GM12878 (cell line): Measurements from ENCODE around the gene EBF3.

Experiments
- EP300 ChIP-seq, 2 experiments: fragments of 150-350 bp in 1 of 2; IDR thresholded peaks; 2 replicates each; pipeline ENCODE4 v1.6.1; 2011 to 2012; ENCODE audit warnings: low read depth in 2 of 2, low read length in 2 of 2, borderline replicate concordance in 1 of 2, improper control_type of control experiment in 1 of 2, inconsistent platforms in 1 of 2; ENCODE audit not compliant: control insufficient read depth in 1 of 2
- ETV6 ChIP-seq, 2 experiments: fragments of 450-650 bp in 1 of 2; IDR thresholded peaks in 1 of 2; conservative IDR thresholded peaks in 1 of 2; 2 replicates each; pipeline ENCODE4 v1.6.1; 2014; ENCODE audit warnings: antibody characterized with exemption in 1 of 2, borderline replicate concordance in 1 of 2, low read depth in 1 of 2, mild to moderate bottlenecking in 1 of 2, moderate library complexity in 1 of 2
- HDAC2 ChIP-seq: fragments of 200-600 bp; sonication (generic); IDR thresholded peaks from 2 replicates; pipeline ENCODE4 v1.6.1; 2017
- KLF5 ChIP-seq: fragments of 450-650 bp; IDR thresholded peaks from 2 replicates; pipeline ENCODE4 v1.6.1; 2014; ENCODE audit warnings: mild to moderate bottlenecking; ENCODE audit not compliant: partially characterized antibody
- MXI1 ChIP-seq: fragments of 150-350 bp; IDR thresholded peaks from 2 replicates; pipeline ENCODE4 v1.6.1; 2011; ENCODE audit warnings: low read depth, mild to moderate bottlenecking, inconsistent platforms, low read length, improper control_type of control experiment
- SREBF2 ChIP-seq: IDR thresholded peaks from 2 replicates; pipeline ENCODE4 v1.6.1; 2012; ENCODE audit warnings: mild to moderate bottlenecking, low read length

DNA sequence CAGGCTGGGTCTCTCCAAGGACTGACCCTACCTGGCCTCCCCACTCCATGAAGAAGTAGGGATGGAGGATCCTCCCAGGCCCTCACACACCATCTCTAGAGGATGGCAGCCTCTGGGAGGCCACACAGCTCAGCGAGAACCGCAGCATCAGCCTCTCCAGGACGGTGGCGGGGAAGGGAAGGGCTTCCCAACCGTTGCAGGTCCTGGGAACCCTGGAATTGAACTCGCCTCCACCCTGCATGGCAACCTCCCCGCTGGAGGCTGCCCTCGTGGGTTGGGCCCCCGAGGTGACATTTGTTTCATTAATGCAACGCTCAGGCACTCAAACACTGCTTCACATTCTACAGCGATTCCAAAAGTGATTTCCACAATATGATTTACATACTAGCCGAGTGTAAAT, 58.5 kb downstream of the EBF3 start:
- no peak for TF ChIP-seq KLF5
- no peak for TF ChIP-seq SREBF2
- TF ChIP-seq ETV6 (conservative IDR thresholded peaks at IDR 0.05 in 1 of 2, IDR thresholded peaks at IDR 0.05 in 1 of 2; ENCODE audit: borderline replicate concordance in 1 of 2, low read depth in 1 of 2) = no peak
- no peak for TF ChIP-seq HDAC2
- no peak for TF ChIP-seq MXI1
- TF ChIP-seq EP300 (IDR thresholded peaks at IDR 0.05; ENCODE audit: borderline replicate concordance in 1 of 2, control insufficient read depth in 1 of 2, low read depth in 2 of 2, low read length in 2 of 2) = no peak
